ENCODE measurements around the gene NFX1.

NFX1 gene

DNA sequence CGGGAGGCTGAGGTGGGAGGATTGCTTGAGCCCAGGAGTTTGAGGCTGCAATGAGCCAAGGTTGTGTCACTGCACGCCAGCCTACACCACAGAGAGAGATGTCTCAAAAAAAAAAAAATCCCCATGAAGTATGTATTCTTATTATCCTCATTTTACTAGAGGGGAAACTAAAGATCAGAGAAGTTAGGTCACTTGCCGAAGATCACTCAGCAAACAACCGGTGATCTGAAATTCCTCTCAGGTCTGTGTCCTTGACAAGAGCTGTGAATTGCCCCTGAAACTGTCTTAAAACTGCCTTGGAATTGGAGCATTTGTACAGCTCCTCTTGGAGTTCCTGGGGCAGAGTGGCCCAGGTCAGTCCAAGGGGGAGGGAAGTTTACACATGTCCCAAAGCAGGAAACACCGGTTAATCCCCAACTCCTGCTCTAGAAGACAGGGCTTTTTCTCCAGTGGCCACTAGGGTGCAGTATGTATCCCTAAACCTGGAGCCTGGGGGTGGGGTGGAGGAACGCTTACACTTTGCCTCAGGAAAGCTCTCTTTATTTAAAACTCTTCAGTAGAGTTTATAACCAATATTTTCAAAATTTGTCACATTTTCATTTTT is 84.4 kb downstream of the NFX1 start:
- TF ChIP-seq, protein P1, sequence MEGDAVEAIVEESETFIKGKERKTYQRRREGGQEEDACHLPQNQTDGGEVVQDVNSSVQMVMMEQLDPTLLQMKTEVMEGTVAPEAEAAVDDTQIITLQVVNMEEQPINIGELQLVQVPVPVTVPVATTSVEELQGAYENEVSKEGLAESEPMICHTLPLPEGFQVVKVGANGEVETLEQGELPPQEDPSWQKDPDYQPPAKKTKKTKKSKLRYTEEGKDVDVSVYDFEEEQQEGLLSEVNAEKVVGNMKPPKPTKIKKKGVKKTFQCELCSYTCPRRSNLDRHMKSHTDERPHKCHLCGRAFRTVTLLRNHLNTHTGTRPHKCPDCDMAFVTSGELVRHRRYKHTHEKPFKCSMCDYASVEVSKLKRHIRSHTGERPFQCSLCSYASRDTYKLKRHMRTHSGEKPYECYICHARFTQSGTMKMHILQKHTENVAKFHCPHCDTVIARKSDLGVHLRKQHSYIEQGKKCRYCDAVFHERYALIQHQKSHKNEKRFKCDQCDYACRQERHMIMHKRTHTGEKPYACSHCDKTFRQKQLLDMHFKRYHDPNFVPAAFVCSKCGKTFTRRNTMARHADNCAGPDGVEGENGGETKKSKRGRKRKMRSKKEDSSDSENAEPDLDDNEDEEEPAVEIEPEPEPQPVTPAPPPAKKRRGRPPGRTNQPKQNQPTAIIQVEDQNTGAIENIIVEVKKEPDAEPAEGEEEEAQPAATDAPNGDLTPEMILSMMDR (IDR thresholded peaks at IDR 0.05): peak; percentile 87

DNA sequence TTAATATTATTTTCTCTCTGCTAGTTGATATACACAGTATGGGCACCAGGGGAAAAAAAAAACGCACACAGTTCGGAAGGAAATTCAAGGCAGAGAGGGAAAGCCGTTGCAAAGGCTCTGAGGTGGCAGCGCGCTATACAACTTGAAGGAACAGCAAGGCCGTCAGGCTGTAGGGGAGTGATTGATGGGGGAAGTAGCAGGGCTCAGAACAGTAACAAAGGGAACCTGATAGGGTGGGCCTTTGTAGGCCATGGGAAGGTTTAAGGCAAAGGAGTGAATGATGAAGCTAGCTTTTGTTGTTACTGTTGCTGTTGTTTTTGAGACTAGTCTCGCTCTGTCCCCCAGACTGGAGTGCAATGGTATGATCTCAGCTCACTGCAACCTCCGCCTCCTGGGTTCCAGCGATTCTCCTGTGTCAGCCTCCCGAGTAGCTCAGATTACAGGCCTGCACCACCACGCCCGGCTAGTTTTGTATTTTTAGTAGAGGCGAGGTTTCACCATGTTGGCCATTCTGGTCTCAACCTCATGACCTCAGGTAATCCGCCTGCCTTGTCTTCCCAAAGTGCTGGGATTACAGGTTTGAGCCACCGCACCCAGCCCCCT is 85.0 kb downstream of the NFX1 start:
- TF ChIP-seq, protein P1 (IDR thresholded peaks at IDR 0.05): no peak

DNA sequence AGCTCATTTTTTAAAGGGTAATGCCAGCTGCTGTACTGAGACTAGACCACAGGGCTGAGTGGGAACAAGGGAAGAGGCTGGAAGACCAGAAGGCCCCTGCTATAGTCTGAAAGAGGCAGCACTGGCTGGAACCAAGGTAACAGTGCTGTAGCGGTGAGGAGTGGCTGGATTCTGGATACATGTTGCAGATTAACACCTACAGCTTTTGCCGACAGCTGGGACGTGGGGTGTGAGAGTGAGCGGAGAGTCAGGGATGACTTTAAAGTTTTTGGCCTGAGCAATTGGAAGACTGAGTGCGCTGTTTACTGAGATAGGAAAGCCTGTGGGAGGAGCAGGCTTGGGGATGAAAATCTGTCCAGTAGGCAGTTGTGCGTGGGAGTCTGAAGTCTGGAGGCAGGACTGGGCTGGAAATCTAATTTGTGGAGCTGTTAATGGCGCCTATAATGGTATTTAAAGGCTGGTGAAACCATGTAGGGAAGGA is 85.6 kb downstream of the NFX1 start:
- TF ChIP-seq, protein P1 (IDR thresholded peaks at IDR 0.05): no peak

DNA sequence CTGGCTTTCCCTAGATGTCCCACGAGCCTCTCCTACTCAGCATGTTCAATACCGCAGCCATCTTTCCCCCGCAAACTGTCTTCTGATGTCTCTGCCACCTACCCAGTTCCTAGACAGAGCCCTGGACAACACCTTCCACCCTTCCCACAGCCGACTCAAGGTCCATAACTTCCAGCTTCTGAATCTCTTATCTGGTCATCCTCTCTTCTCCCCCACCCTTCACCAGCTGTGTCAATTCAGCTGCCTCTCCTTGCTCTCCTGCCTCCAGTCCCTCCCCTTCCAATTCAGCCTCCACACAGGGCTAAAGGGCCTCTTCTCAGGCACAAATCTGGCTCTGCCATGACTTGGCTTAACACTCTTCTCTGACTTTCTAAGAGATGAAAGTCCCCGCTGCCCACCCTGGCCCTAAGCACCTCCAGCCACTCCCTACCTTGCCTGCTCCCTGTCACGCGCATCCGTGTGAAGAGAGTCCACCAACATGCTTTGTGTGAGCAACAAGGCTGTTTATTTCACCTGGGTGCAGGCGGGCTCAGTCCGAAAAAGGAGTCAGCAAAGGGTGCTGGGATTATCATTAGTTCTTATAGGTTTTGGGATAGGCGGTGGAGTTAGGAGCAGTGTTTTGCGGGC is 86.9 kb downstream of the NFX1 start:
- TF ChIP-seq, protein P1 (IDR thresholded peaks at IDR 0.05): no peak

DNA sequence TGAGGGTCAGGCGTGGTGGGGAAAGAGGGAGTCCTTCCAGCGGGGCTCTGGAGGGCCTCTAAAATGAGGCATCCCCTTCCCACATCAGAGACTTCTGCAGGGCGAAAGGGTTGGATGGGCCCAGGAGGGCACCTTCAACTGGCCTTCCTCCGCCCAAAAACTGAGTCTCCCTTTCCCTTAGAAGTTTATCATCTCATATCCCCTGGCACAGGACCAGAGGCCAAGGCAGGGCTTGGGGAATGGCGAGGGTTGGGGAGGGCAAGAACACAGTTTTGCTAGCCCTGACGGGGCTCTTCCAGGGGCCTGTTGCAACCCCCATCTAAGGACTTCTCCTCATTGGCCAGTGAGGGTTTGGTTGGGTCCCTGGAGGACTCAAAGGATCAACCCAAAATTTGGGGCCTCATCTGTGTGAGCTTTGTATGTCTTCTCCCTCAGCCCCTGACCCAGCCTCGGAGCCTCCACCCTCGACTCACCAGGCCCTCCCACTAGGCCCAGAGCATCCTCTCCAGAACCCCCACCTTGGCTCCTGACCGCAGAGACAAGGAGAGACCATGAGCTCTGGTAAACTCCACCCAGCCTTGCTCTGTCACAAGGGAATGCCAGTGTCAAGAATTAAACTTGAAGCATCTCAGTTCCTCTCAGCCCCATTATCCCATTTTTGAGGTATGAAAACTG is 87.9 kb downstream of the NFX1 start:
- TF ChIP-seq, protein P1 (IDR thresholded peaks at IDR 0.05): no peak

DNA sequence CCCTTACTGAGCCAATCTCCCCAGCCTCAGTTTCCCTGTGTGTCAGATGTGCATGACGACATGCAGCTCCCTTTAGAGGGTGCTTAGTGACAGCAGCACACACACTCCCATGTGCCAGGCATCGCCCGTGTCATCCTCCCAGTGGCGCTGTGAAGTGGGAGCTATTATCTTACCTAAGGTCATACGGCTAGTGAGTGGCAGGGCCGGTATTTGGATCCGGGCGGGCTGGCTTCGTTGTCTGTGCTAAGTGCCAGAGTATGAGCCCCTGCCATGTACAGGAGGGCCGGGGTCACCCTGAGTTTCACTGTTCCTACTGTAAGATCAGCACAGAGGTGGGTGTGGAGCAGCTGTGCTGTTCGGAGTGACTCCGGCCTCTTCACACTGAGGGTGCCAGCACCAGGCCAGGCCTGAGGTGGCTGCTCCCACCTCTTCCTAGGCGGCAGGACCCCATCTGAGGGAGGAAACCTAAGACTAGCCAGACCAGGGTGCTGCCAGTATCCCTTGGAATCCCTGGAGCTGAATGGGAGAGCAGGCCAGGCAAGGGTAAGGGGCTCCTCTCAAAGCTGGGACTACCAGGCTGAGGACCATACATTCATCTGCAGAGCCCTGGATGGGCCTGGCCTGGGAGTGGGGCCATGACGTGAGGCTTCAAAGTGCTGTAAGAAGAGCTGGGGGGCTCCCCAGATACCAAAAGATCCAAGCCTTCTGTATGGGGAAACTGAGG is 89.5 kb downstream of the NFX1 start:
- TF ChIP-seq, protein P1 (IDR thresholded peaks at IDR 0.05): no peak

Measured in LNCAP (cell line).